ENCODE results near the gene LYRM4. TPM values are rescaled to one million over a fixed set of nuclear protein-coding genes. Genes with fewer than 3 reads are reported as not detected.
"Not testable (repeated sequence)": the region's sequence is repeated elsewhere in the genome, so short reads cannot be mapped to it uniquely, and the experiment has no call there.

LYRM4 gene
- total and polyA plus RNA-seq, 2 donors (not counting 1 experiment from before 2014, with no cell fraction given), result 22.1 to 29.5 TPM

- Mint-ChIP-seq H3K27ac (no peak overlapping the region), H3K4me1 (peaks cover 11% of the 10 kb centered on the region), H3K27me3 (peaks cover 3% of the 10 kb centered on the region), H3K9me3 (ENCODE audit: insufficient read depth) (no peaks in the 10 kb centered on the region), H3K4me3 (no peak overlapping the region)
- intact Hi-C loops (cut with micrococcal nuclease), result no loop called here
- ATAC-seq (ENCODE audit: low read depth) (no peak), DNase-seq (no peak)
- POLR2A ChIA-PET, result no interaction called here
- no peak overlapping the region for H3K4me2 ChIP-seq (replicated peaks; ENCODE audit: low read depth, low read length, poor library complexity, severe bottlenecking)
- no peak overlapping the region for H3K4me3 ChIP-seq (ENCODE audit: control extremely low read depth in 1 of 5, extremely low read depth in 1 of 5, insufficient read depth in 1 of 5, low read depth in 2 of 5, low read length in 4 of 5)
- no peaks in the 10 kb centered on the region for H3K79me2 ChIP-seq (ENCODE audit: control insufficient read depth, insufficient read depth, low read length)
- no peak overlapping the region for H2AFZ ChIP-seq (ENCODE audit: insufficient read depth, low read depth, low read length, poor library complexity, severe bottlenecking)
- no peaks in the 10 kb centered on the region for H4K20me1 ChIP-seq (ENCODE audit: control insufficient read depth, insufficient read depth, low read length, poor library complexity, severe bottlenecking)
- no peak overlapping the region for H3K27ac ChIP-seq (ENCODE audit: low read length in 2 of 2)
- H3K27me3 ChIP-seq (replicated peaks in 1 of 4; ENCODE audit: control extremely low read depth in 1 of 4, control insufficient read depth in 3 of 4, insufficient read depth in 4 of 4, low read length in 3 of 4), result no peaks in the 10 kb centered on the region
- CTCF ChIA-PET, result no interaction called here
- H3K9ac ChIP-seq (ENCODE audit: low read length), result no peak overlapping the region
- no peak for TF ChIP-seq EZH2 (IDR thresholded peaks at IDR 0.05; ENCODE audit: borderline replicate concordance, insufficient read depth, low read depth, low read length, poor library complexity, severe bottlenecking)
- TF ChIP-seq, protein P1, sequence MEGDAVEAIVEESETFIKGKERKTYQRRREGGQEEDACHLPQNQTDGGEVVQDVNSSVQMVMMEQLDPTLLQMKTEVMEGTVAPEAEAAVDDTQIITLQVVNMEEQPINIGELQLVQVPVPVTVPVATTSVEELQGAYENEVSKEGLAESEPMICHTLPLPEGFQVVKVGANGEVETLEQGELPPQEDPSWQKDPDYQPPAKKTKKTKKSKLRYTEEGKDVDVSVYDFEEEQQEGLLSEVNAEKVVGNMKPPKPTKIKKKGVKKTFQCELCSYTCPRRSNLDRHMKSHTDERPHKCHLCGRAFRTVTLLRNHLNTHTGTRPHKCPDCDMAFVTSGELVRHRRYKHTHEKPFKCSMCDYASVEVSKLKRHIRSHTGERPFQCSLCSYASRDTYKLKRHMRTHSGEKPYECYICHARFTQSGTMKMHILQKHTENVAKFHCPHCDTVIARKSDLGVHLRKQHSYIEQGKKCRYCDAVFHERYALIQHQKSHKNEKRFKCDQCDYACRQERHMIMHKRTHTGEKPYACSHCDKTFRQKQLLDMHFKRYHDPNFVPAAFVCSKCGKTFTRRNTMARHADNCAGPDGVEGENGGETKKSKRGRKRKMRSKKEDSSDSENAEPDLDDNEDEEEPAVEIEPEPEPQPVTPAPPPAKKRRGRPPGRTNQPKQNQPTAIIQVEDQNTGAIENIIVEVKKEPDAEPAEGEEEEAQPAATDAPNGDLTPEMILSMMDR (IDR thresholded peaks at IDR 0.05), result no peak
- WGBS (ENCODE audit: insufficient coverage), result 67% methylated on average over 2 of the region's 3 CpGs
- H3K9me3 ChIP-seq (ENCODE audit: control extremely low read depth in 1 of 3, control insufficient read depth in 2 of 3, insufficient read depth in 1 of 3, low read length in 2 of 3), result no peaks in the 10 kb centered on the region
- H3K36me3 ChIP-seq (replicated peaks in 1 of 2; ENCODE audit: control extremely low read depth in 1 of 2, control insufficient read depth in 1 of 2, extremely low read depth in 1 of 2, insufficient read depth in 2 of 2, low read length in 1 of 2), result no peaks in the 10 kb centered on the region
- H3K4me1 ChIP-seq (ENCODE audit: control insufficient read depth in 2 of 2, insufficient read depth in 2 of 2, low read length in 2 of 2), result peaks cover 3 to 8% of the 10 kb centered on the region in 2 donors
Observed at GRCh38 chr6:5061152-5061551, 199.6 kb downstream of the LYRM4 start.

DNA sequence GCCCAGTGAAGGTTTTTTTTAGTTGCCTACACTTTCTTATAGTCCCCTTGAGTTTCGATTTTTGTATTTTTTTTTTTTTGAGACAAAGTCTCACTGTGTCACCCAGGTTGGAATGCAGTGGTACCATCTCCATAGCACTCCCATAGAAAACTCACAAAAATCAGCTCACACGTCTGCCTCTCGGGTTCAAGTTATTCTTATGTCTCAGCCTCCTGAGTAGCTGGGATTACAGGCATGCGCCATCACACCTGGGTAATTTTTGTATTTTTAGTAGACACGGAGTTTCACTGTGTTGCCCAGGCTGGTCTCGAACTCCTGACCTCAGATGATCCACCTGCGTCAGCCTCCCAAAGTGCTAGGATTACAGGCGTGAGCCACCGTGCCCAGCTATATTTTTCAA lies 200.3 kb downstream of the LYRM4 start:
- WGBS (ENCODE audit: insufficient coverage), result 100% methylated on average over 6 of the region's 9 CpGs
- not testable (repeated sequence) for H3K27ac Mint-ChIP-seq; H3K9me3 Mint-ChIP-seq (ENCODE audit: insufficient read depth)

More for the DNA sequence above, 200.3 kb downstream of the LYRM4 start:
- H3K27me3 Mint-ChIP-seq; H3K9ac ChIP-seq (ENCODE audit: low read length); H3K27me3 ChIP-seq (replicated peaks in 1 of 4; ENCODE audit: control extremely low read depth in 1 of 4, control insufficient read depth in 3 of 4, insufficient read depth in 4 of 4, low read length in 3 of 4); H2AFZ ChIP-seq (ENCODE audit: insufficient read depth, low read depth, low read length, poor library complexity, severe bottlenecking); POLR2A ChIA-PET; CTCF ChIA-PET; H3K4me2 ChIP-seq (replicated peaks; ENCODE audit: low read depth, low read length, poor library complexity, severe bottlenecking); H3K27ac ChIP-seq (ENCODE audit: low read length in 2 of 2); DNase-seq; ATAC-seq (ENCODE audit: low read depth); intact Hi-C loops (cut with micrococcal nuclease); H3K4me1 ChIP-seq (ENCODE audit: control insufficient read depth in 2 of 2, insufficient read depth in 2 of 2, low read length in 2 of 2); H4K20me1 ChIP-seq (ENCODE audit: control insufficient read depth, insufficient read depth, low read length, poor library complexity, severe bottlenecking); H3K9me3 ChIP-seq (ENCODE audit: control extremely low read depth in 1 of 3, control insufficient read depth in 2 of 3, insufficient read depth in 1 of 3, low read length in 2 of 3); H3K79me2 ChIP-seq (ENCODE audit: control insufficient read depth, insufficient read depth, low read length); H3K4me3 ChIP-seq (ENCODE audit: control extremely low read depth in 1 of 5, extremely low read depth in 1 of 5, insufficient read depth in 1 of 5, low read depth in 2 of 5, low read length in 4 of 5); H3K4me3 Mint-ChIP-seq; H3K36me3 ChIP-seq (replicated peaks in 1 of 2; ENCODE audit: control extremely low read depth in 1 of 2, control insufficient read depth in 1 of 2, extremely low read depth in 1 of 2, insufficient read depth in 2 of 2, low read length in 1 of 2): not testable (repeated sequence)
- peaks cover 11% of the 10 kb centered on the region for H3K4me1 Mint-ChIP-seq
